Fibroblast of peridontal ligament (primary cell): Measurements from ENCODE around the gene LRIG1.

Source experiments
- DNase-seq: peaks from one replicate; pipeline ENCODE4 v3.0.0-alpha.2; 2010; ENCODE audit errors: extremely low read depth

Gene LRIG1, protein sequence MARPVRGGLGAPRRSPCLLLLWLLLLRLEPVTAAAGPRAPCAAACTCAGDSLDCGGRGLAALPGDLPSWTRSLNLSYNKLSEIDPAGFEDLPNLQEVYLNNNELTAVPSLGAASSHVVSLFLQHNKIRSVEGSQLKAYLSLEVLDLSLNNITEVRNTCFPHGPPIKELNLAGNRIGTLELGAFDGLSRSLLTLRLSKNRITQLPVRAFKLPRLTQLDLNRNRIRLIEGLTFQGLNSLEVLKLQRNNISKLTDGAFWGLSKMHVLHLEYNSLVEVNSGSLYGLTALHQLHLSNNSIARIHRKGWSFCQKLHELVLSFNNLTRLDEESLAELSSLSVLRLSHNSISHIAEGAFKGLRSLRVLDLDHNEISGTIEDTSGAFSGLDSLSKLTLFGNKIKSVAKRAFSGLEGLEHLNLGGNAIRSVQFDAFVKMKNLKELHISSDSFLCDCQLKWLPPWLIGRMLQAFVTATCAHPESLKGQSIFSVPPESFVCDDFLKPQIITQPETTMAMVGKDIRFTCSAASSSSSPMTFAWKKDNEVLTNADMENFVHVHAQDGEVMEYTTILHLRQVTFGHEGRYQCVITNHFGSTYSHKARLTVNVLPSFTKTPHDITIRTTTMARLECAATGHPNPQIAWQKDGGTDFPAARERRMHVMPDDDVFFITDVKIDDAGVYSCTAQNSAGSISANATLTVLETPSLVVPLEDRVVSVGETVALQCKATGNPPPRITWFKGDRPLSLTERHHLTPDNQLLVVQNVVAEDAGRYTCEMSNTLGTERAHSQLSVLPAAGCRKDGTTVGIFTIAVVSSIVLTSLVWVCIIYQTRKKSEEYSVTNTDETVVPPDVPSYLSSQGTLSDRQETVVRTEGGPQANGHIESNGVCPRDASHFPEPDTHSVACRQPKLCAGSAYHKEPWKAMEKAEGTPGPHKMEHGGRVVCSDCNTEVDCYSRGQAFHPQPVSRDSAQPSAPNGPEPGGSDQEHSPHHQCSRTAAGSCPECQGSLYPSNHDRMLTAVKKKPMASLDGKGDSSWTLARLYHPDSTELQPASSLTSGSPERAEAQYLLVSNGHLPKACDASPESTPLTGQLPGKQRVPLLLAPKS

DNA sequence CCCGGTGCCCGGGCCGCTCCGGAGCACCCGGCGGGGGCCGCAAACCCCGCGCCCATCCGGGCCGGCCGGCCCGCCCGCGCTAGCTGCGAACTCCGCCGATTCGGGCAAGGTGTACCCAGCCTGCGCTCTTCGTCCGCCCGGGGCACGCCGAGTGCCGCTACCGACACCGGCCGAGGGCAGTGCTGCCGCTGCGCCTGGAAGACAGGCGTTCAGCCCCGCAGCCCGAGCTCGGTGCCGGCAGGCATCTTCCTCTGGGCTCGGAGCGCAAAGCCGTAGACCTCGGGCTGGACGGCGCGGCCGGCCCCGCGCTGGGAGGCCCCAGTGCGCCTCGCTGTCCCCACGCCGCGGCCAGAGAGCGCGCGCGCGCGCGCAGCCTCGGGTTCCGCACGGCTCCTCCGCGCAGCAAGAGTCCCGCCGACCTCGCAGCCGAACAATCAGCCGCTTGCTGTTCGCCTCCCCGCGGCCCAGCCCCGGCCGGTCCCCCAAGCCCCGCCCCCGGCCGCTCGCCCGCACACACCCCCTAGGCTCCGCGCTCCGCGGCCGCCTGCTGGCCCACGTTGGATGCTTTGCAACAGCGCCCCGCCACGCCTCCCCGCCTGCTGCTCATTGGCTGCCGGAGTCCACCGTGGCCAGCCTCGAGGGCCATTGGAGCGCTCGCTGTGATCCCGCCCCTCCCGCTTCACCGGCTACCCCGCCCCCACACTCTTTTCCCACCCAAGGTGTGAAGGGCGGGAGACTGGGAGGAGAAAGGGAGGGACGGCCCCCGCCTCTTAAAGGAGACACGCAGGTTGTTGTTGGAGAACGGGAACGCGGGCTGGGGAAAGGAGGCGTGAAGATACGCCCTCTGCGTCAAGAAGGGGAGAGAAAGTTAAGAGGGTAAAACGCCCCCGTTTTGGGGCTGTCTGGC is at the start of gene LRIG1:
TSS of gene LRIG1 (minus strand) at position 447 of the 907 bp plus-strand sequence. CDS start 615 bp downstream, outside the sequence.
- DNase-seq = peak; percentile 94

DNA sequence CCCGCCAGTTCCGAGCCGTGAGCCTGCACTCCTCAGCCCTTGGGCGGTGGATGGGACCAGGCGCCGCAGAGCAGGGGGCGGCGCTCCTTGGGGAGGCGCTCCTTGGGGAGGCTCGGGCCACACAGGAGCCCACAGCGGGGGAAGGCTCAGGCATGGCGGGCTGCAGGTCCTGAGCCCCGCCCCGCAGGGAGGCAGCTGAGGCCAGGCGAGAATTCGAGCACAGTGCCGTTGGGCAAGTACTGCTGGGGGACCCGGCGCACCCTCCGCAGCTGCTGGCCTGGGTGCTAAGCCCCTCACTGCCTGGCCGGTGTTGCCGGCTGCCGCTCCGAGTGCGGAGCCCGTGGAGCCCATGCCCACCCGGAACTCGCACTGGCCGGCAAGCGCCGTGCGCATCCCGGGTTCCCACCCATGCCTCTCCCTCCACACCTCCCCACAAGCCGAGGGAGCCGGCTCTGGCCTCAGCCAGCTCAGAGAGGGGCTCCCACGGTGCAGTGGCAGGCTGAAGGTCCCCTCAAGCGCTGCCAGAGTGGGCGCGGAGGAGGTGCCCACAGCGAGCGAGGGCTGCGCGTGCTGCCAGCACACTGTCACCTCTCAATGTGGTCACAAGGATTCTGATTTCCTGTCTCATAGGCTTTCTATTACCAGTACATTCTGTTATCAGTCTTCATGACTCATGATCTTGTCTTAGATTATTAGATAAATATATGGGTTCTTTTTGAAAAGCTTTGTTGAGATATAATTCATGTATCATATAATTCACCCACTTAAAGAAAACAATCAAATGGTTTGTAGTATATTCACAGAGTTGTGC is 44.0 kb upstream of the LRIG1 start:
- no peak for DNase-seq

DNA sequence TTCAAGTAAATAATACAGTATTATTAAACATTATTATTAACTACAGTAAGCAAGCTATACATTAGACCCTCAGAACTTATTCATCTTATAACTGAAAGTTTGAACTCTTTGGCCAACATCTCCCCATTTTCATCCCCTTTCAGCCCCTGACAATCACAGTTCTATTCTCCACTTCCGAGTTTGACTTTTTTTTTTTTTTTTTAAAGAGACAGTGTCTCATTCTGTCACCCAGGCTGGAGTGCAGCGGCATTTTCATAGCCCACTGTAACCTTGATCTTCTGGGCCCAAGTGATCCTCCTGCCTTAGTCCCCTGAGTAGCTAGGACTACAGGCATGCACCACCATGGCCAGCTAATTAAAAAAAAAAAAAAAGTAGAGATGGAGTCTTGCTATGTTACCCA is 41.3 kb upstream of the LRIG1 start:
- DNase-seq = no peak

- no peak for DNase-seq
Observed at GRCh38 chr3:66539466-66539989, 38.7 kb upstream of the LRIG1 start.

DNA sequence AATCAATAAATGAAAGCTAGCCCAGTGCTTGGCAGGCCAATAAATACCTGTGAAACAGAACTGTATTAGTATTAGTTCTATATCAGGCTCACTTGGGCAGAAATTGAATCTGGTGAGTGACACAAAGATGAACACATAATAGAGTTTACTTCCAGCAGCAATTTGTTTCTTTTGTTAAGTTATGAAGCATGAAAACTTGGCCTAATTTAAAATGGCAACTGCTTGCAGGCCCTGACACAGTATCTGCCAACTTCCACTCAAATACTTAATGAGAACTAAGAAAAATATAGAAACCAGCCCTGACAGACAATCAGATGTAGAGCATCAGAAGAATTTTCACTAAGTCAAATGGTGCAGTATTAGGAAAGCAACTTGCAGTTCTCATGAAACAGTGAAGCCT is 37.6 kb upstream of the LRIG1 start:
- no peak for DNase-seq

- no peak for DNase-seq
Observed at GRCh38 chr3:66537735-66538134, 36.9 kb upstream of the LRIG1 start.

GRCh38 chr3:66536791-66537190 is 36.0 kb upstream of the LRIG1 start:
- DNase-seq = no peak

- no peak for DNase-seq
Observed at GRCh38 chr3:66534304-66534845, 33.6 kb upstream of the LRIG1 start.

GRCh38 chr3:66532613-66533012 is 31.8 kb upstream of the LRIG1 start:
- no peak for DNase-seq

GRCh38 chr3:66532160-66532587 is 31.4 kb upstream of the LRIG1 start:
- DNase-seq = no peak

DNA sequence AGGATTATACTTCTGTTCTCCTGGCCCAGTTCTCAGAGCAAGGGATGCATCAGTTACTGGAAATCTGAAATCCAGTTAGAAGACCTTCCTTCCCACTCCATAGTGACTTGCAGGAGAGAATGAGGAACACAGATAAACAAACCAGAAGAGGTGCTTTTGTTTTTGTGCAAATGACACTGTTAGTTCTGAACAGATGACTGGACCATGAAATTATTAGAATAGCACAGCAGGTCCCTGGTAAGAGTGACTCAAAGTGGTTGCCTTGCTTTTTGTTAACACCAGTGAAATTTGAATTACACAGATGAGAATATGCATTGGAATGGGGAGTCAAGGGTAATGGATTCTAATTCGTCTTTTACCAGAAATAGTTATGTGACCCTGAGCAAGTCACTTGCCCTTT is 30.4 kb upstream of the LRIG1 start:
- no peak for DNase-seq

- DNase-seq = no peak
Observed at GRCh38 chr3:66527246-66527645, 26.4 kb upstream of the LRIG1 start.

DNA sequence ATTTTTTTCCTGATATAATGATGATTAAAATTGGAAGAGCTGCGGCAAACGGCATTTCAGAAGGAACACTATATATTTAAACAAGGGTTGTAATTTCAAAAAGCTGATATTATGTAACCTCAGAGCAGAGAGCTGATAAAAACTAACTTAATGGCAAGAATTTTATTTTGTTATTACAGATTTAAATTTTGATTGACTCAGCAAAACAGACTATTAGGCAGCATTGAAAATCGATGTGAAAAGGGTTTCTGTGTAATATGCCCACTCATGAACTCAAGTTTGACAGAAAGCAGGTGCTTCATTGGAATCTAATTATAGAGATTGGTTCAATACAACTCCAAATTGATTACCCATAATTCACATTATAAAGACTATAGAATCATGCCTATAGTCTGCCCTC is 24.9 kb upstream of the LRIG1 start:
- DNase-seq = no peak

DNA sequence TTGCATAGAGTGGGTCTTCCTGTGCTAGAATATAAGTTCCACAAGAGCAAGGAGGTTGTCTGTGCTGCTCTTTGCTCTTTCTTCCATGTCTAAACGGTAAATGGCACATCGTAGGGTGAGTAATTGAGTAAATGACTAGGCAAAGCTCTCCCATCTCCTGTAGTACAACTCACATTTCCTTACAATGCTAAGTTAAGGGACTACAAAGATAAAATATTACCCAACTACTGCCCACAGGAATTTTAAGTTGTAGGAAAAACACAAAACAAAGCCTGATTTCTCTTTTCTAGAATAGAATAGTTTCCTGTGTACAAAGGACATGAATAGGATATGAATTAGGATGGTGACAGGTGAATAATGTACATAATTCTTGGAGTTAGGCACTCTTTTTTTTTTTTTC is 19.9 kb upstream of the LRIG1 start:
- peak; percentile 35 for DNase-seq

- DNase-seq = no peak
Observed at GRCh38 chr3:66518644-66519043, 17.8 kb upstream of the LRIG1 start.

DNA sequence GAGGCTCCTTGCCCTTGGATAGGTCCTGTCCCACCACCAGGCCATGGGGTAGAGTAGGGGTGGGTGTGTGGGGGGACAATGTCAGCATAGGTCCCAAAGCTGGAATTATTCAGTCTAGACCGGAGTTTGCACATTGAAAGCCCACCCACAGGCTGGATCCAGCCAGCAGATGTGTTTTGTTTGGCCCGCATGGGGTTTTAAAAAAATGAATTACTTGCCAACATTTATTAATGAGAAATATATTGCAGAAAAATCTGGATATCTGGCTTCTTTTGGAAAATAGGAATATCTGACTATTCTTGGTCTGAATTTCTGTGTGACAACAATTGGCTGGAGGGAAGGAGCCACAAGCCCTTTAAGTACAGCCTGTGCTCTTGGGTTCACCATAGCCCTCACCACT is 17.3 kb upstream of the LRIG1 start:
- DNase-seq = no peak

DNA sequence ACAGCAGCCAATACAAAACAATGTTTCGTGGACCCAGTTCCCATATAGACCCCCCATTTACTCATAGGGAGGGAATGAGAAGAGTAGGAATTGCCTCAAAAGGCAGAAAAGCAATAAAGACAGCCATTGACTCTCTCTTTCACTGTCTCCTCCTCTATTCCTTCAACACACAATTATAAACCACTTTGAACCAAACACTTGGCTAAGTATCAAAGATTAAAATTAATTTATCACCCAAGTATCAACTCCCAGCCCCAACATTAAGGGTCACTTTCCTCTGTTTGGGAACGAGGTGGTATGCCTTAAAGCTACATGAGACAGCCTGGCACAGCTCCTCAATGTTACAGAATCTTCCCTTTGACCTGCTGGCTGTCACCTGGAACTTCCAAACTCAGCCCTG is 16.4 kb upstream of the LRIG1 start:
- no peak for DNase-seq

- DNase-seq = no peak
Observed at GRCh38 chr3:66508461-66508860, 7.6 kb upstream of the LRIG1 start.

DNA sequence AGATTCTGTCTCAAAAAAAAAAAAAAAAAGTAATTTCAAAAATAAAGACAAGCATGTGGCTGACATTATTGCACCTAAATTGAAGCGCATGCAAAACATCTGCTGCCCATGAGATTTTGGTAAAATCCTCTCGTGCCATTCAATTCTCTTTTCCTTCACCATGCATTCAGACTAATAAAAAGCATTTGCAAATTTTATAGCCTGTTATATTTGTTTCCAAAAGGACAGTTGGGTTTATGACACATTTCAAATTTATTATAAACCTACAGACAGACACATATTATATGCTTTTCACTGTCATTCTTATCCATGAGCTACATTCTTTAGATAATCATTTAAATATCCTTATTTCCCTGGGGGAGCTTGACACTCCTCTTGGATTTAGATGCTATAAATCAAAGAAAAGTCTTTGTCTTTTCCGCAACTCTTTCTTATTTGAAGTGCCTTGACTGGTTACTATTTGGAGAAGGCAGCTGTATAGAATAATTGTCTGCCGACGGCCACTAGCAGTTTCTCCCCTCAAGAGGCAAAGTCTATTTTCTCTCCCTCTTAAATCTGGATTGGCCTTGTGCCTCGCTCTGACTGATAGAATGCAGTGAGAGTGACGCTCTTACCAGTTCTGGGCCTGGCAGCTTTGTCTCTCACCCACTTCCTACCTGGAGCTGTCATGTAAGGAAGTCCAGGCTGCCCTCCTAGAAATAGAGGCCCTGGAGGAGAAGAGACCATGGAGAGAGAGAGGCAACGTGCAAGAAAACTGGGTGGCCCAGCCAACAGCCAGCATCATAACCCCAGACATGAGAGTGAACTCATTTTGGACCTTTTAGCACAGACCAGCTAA is 6.8 kb upstream of the LRIG1 start:
- DNase-seq = no peak
